Measurements from ENCODE around the gene LIPJ. TPM values are rescaled to one million over a fixed set of nuclear protein-coding genes. Genes with fewer than 3 reads are reported as not detected.

Gene LIPJ
- under 1 TPM in 1 of 2 donors, not detected in 1; 0.87 TPM for total RNA-seq
- not detected for polyA plus RNA-seq
- long read RNA-seq, donor 1, partial matches to known transcripts, result 0 of 1 reads
- long read RNA-seq, donor 1, other reads (novel, unspliced or antisense), result 1 of 1 reads
- long read RNA-seq, donor 2, result 0 reads

GRCh38 chr10:88586462-88586861 lies at the start of gene LIPJ:
Gene LIPJ, plus strand, starts transcription at chr10:88586762. Its CDS starts 3,926 bp downstream, at chr10:88590688.
- no peaks in the 10 kb centered on the region for H3K36me3 ChIP-seq (ENCODE audit: control insufficient read depth in 1 of 2, insufficient read depth in 2 of 2, low read length in 1 of 2)
- no peak for DNase-seq
- ATAC-seq (ENCODE audit: low FRiP score), result no peak
- H3K27ac ChIP-seq (ENCODE audit: low read depth in 1 of 2, low read length in 2 of 2), result no peak within 1 kb of the TSS
- intact Hi-C loops (cut with DNase I), result no loop called here
- no peaks in the 10 kb centered on the region for H3K27me3 ChIP-seq (ENCODE audit: control insufficient read depth in 1 of 2, insufficient read depth in 2 of 2, low read length in 1 of 2)
- H3K4me3 ChIP-seq (ENCODE audit: low read length in 2 of 2), result no peak within 1 kb of the TSS
- 88 to 91% methylated on average over 2 of the region's 2 CpGs for WGBS, 2 donors
- no peaks in the 10 kb centered on the region for H3K4me1 ChIP-seq (ENCODE audit: control insufficient read depth in 1 of 2, insufficient read depth in 2 of 2, low read length in 2 of 2)
- no peaks in the 10 kb centered on the region for H3K9me3 ChIP-seq (ENCODE audit: control insufficient read depth, low read length)

GRCh38 chr10:88537322-88537721 lies 49.2 kb upstream of the LIPJ start:
- H3K36me3 ChIP-seq (ENCODE audit: control insufficient read depth in 1 of 2, insufficient read depth in 2 of 2, low read length in 1 of 2), result no peaks in the 10 kb centered on the region
- peaks cover 0 to 3% of the 10 kb centered on the region in 2 donors for H3K4me1 ChIP-seq (ENCODE audit: control insufficient read depth in 1 of 2, insufficient read depth in 2 of 2, low read length in 2 of 2)
- DNase-seq (no peak), ATAC-seq (ENCODE audit: low FRiP score) (no peak)
- WGBS, 2 donors, result 72 to 77% methylated on average over 2 of the region's 2 CpGs
- H3K27ac ChIP-seq (ENCODE audit: low read depth in 1 of 2, low read length in 2 of 2), result no peak overlapping the region
- intact Hi-C loops (cut with DNase I), result no loop called here
- H3K27me3 ChIP-seq (ENCODE audit: control insufficient read depth in 1 of 2, insufficient read depth in 2 of 2, low read length in 1 of 2), result no peaks in the 10 kb centered on the region
- H3K9me3 ChIP-seq (ENCODE audit: control insufficient read depth, low read length), result no peaks in the 10 kb centered on the region
- no peak overlapping the region for H3K4me3 ChIP-seq (ENCODE audit: low read length in 2 of 2)

- Histone ChIP-seq H3K4me1 (ENCODE audit: control insufficient read depth in 1 of 2, insufficient read depth in 2 of 2, low read length in 2 of 2) (peaks cover 0 to 3% of the 10 kb centered on the region in 2 donors), H3K4me3 (ENCODE audit: low read length in 2 of 2) (no peak overlapping the region), H3K27ac (ENCODE audit: low read depth in 1 of 2, low read length in 2 of 2) (no peak overlapping the region), H3K27me3 (ENCODE audit: control insufficient read depth in 1 of 2, insufficient read depth in 2 of 2, low read length in 1 of 2) (no peaks in the 10 kb centered on the region), H3K9me3 (ENCODE audit: control insufficient read depth, low read length) (no peaks in the 10 kb centered on the region), H3K36me3 (ENCODE audit: control insufficient read depth in 1 of 2, insufficient read depth in 2 of 2, low read length in 1 of 2) (no peaks in the 10 kb centered on the region)
- ATAC-seq (ENCODE audit: low FRiP score) (no peak), DNase-seq (no peak)
- WGBS, 2 donors, result 22 to 61% methylated on average over 2 of the region's 2 CpGs
- intact Hi-C loops (cut with DNase I), result no loop called here
These were observed 48.5 kb upstream of the LIPJ start for GRCh38 chr10:88538048-88538447.

GRCh38 chr10:88540351-88540750 lies 46.2 kb upstream of the LIPJ start:
- no peaks in the 10 kb centered on the region for H3K36me3 ChIP-seq (ENCODE audit: control insufficient read depth in 1 of 2, insufficient read depth in 2 of 2, low read length in 1 of 2)
- intact Hi-C loops (cut with DNase I), result no loop called here
- DNase-seq (no peak), ATAC-seq (ENCODE audit: low FRiP score) (no peak)
- no peaks in the 10 kb centered on the region for H3K9me3 ChIP-seq (ENCODE audit: control insufficient read depth, low read length)
- 57 to 70% methylated on average over 1 of the region's 1 CpG for WGBS, 2 donors
- no peaks in the 10 kb centered on the region for H3K27me3 ChIP-seq (ENCODE audit: control insufficient read depth in 1 of 2, insufficient read depth in 2 of 2, low read length in 1 of 2)
- no peak overlapping the region for H3K4me3 ChIP-seq (ENCODE audit: low read length in 2 of 2)
- peaks cover 0 to 3% of the 10 kb centered on the region in 2 donors for H3K4me1 ChIP-seq (ENCODE audit: control insufficient read depth in 1 of 2, insufficient read depth in 2 of 2, low read length in 2 of 2)
- H3K27ac ChIP-seq (ENCODE audit: low read depth in 1 of 2, low read length in 2 of 2), result no peak overlapping the region

GRCh38 chr10:88541116-88541626 lies 45.4 kb upstream of the LIPJ start:
- Histone ChIP-seq H3K36me3 (ENCODE audit: control insufficient read depth in 1 of 2, insufficient read depth in 2 of 2, low read length in 1 of 2) (no peaks in the 10 kb centered on the region), H3K4me3 (ENCODE audit: low read length in 2 of 2) (no peak overlapping the region), H3K9me3 (ENCODE audit: control insufficient read depth, low read length) (no peaks in the 10 kb centered on the region), H3K27ac (ENCODE audit: low read depth in 1 of 2, low read length in 2 of 2) (no peak overlapping the region), H3K27me3 (ENCODE audit: control insufficient read depth in 1 of 2, insufficient read depth in 2 of 2, low read length in 1 of 2) (no peaks in the 10 kb centered on the region), H3K4me1 (ENCODE audit: control insufficient read depth in 1 of 2, insufficient read depth in 2 of 2, low read length in 2 of 2) (peaks cover 0 to 3% of the 10 kb centered on the region in 2 donors)
- ATAC-seq (ENCODE audit: low FRiP score) (peak; percentile 79), DNase-seq (no peak)
- 28 to 30% methylated on average over 5 of the region's 5 CpGs for WGBS, 2 donors
- intact Hi-C loops (cut with DNase I), result no loop called here

- no peak for DNase-seq
- H3K27ac ChIP-seq (ENCODE audit: low read depth in 1 of 2, low read length in 2 of 2), result no peak overlapping the region
- 77 to 81% methylated on average over 4 of the region's 4 CpGs for WGBS, 2 donors
- H3K36me3 ChIP-seq (ENCODE audit: control insufficient read depth in 1 of 2, insufficient read depth in 2 of 2, low read length in 1 of 2), result no peaks in the 10 kb centered on the region
- intact Hi-C loops (cut with DNase I), result no loop called here
- H3K4me3 ChIP-seq (ENCODE audit: low read length in 2 of 2), result no peak overlapping the region
- no peak for ATAC-seq (ENCODE audit: low FRiP score)
- H3K4me1 ChIP-seq (ENCODE audit: control insufficient read depth in 1 of 2, insufficient read depth in 2 of 2, low read length in 2 of 2), result peaks cover 0 to 3% of the 10 kb centered on the region in 2 donors
- no peaks in the 10 kb centered on the region for H3K9me3 ChIP-seq (ENCODE audit: control insufficient read depth, low read length)
- no peaks in the 10 kb centered on the region for H3K27me3 ChIP-seq (ENCODE audit: control insufficient read depth in 1 of 2, insufficient read depth in 2 of 2, low read length in 1 of 2)
These were observed 44.0 kb upstream of the LIPJ start for GRCh38 chr10:88542522-88542921.

GRCh38 chr10:88544140-88544870 lies 42.3 kb upstream of the LIPJ start:
- Histone ChIP-seq H3K9me3 (ENCODE audit: control insufficient read depth, low read length) (no peaks in the 10 kb centered on the region), H3K27ac (ENCODE audit: low read depth in 1 of 2, low read length in 2 of 2) (no peak overlapping the region), H3K4me3 (ENCODE audit: low read length in 2 of 2) (no peak overlapping the region), H3K27me3 (ENCODE audit: control insufficient read depth in 1 of 2, insufficient read depth in 2 of 2, low read length in 1 of 2) (no peaks in the 10 kb centered on the region), H3K36me3 (ENCODE audit: control insufficient read depth in 1 of 2, insufficient read depth in 2 of 2, low read length in 1 of 2) (no peaks in the 10 kb centered on the region), H3K4me1 (ENCODE audit: control insufficient read depth in 1 of 2, insufficient read depth in 2 of 2, low read length in 2 of 2) (peaks cover 0 to 3% of the 10 kb centered on the region in 2 donors)
- no peak for ATAC-seq (ENCODE audit: low FRiP score)
- DNase-seq, result no peak
- 96 to 98% methylated on average over 2 of the region's 2 CpGs for WGBS, 2 donors
- intact Hi-C loops (cut with DNase I), result no loop called here

GRCh38 chr10:88545359-88545758 lies 41.2 kb upstream of the LIPJ start:
- Histone ChIP-seq H3K36me3 (ENCODE audit: control insufficient read depth in 1 of 2, insufficient read depth in 2 of 2, low read length in 1 of 2) (no peaks in the 10 kb centered on the region), H3K27ac (ENCODE audit: low read depth in 1 of 2, low read length in 2 of 2) (no peak overlapping the region), H3K27me3 (ENCODE audit: control insufficient read depth in 1 of 2, insufficient read depth in 2 of 2, low read length in 1 of 2) (no peaks in the 10 kb centered on the region), H3K4me3 (ENCODE audit: low read length in 2 of 2) (no peak overlapping the region), H3K9me3 (ENCODE audit: control insufficient read depth, low read length) (no peaks in the 10 kb centered on the region), H3K4me1 (ENCODE audit: control insufficient read depth in 1 of 2, insufficient read depth in 2 of 2, low read length in 2 of 2) (peaks cover 0 to 3% of the 10 kb centered on the region in 2 donors)
- DNase-seq (no peak), ATAC-seq (ENCODE audit: low FRiP score) (no peak)
- 61 to 74% methylated on average over 4 of the region's 4 CpGs for WGBS, 2 donors
- intact Hi-C loops (cut with DNase I), result no loop called here

- Histone ChIP-seq H3K9me3 (ENCODE audit: control insufficient read depth, low read length) (no peaks in the 10 kb centered on the region), H3K27ac (ENCODE audit: low read depth in 1 of 2, low read length in 2 of 2) (no peak overlapping the region), H3K27me3 (ENCODE audit: control insufficient read depth in 1 of 2, insufficient read depth in 2 of 2, low read length in 1 of 2) (no peaks in the 10 kb centered on the region), H3K4me1 (ENCODE audit: control insufficient read depth in 1 of 2, insufficient read depth in 2 of 2, low read length in 2 of 2) (peaks cover 0 to 3% of the 10 kb centered on the region in 2 donors), H3K4me3 (ENCODE audit: low read length in 2 of 2) (no peak overlapping the region), H3K36me3 (ENCODE audit: control insufficient read depth in 1 of 2, insufficient read depth in 2 of 2, low read length in 1 of 2) (no peaks in the 10 kb centered on the region)
- 15 to 20% methylated on average over 3 of the region's 3 CpGs for WGBS, 2 donors
- DNase-seq (no peak), ATAC-seq (ENCODE audit: low FRiP score) (no peak)
- intact Hi-C loops (cut with DNase I), result no loop called here
These were observed 40.1 kb upstream of the LIPJ start for GRCh38 chr10:88546497-88546896.
